ENCODE results near the gene GALR1.

GALR1 gene

DNA sequence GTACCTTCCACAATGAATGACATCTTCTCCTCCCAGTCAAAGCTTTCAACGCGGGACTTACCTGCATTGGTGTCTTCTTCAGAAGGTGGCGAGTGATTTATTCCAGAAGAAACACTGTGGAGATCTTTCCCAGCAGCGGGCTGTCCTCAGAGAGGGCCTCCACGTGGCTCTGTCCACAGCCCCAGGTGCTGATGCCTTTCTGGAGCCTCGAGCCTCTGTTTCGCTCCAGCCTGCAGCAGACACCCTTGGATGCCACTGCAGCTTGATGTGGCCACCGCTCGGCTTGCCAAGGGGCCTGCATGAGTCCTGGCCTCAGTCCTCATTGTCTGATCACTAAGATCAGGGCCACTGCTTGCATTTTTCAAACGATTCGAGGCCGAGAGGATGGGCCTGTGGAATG, 46.6 kb upstream of the GALR1 start:
- H4K20me1 ChIP-seq (ENCODE audit: insufficient read depth, low read length), result no peaks in the 10 kb centered on the region
- H3F3A ChIP-seq (ENCODE audit: insufficient read depth, low read length), result no peaks in the 10 kb centered on the region

DNA sequence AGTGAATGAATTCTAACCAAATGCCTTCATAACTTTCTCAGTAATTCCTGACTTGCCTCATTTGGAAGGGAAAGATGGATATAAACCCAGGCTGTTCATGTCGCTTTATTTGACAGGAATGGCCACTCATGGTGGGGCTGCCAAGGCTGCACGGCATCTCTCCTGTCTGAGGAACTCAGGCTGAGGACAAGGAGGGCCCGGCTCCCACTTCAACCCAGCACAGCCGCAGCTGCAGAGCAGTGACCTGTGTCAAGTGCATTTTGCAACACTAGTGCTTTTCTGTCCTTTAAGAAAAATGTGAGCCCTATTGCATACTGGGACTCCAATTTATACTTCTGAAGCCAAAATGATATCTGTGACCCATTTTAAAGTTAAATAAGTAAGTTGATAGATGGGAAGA, 45.8 kb upstream of the GALR1 start:
- TF ChIP-seq EZH2 (optimal IDR thresholded peaks at IDR 0.05; ENCODE audit: low read depth, low read length) (no peak), EZH2phosphoT487 (IDR thresholded peaks at IDR 0.05; ENCODE audit: low read length) (no peak)
- TF ChIP-seq, protein P1, sequence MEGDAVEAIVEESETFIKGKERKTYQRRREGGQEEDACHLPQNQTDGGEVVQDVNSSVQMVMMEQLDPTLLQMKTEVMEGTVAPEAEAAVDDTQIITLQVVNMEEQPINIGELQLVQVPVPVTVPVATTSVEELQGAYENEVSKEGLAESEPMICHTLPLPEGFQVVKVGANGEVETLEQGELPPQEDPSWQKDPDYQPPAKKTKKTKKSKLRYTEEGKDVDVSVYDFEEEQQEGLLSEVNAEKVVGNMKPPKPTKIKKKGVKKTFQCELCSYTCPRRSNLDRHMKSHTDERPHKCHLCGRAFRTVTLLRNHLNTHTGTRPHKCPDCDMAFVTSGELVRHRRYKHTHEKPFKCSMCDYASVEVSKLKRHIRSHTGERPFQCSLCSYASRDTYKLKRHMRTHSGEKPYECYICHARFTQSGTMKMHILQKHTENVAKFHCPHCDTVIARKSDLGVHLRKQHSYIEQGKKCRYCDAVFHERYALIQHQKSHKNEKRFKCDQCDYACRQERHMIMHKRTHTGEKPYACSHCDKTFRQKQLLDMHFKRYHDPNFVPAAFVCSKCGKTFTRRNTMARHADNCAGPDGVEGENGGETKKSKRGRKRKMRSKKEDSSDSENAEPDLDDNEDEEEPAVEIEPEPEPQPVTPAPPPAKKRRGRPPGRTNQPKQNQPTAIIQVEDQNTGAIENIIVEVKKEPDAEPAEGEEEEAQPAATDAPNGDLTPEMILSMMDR (IDR thresholded peaks at IDR 0.05; ENCODE audit: low read length), result no peak
- no peaks in the 10 kb centered on the region for H3K9me2 ChIP-seq (replicated peaks; ENCODE audit: insufficient read depth, low read length)
- no peak overlapping the region for H2AFZ ChIP-seq (ENCODE audit: low read length)
- no peaks in the 10 kb centered on the region for H3F3A ChIP-seq (ENCODE audit: insufficient read depth, low read length)
- H3K79me2 ChIP-seq (ENCODE audit: low read length), result no peaks in the 10 kb centered on the region
- no peak for DNase-seq
- H3K27ac ChIP-seq (ENCODE audit: low read length), result no peak overlapping the region
- H3K4me2 ChIP-seq (ENCODE audit: low read depth, low read length), result no peak overlapping the region
- no peaks in the 10 kb centered on the region for H3K27me3 ChIP-seq (replicated peaks; ENCODE audit: insufficient read depth, low read length)
- no peaks in the 10 kb centered on the region for H3K36me3 ChIP-seq (replicated peaks; ENCODE audit: insufficient read depth, low read length)
- H3K4me1 ChIP-seq (ENCODE audit: low read length), result no peaks in the 10 kb centered on the region
- H3K4me3 ChIP-seq (ENCODE audit: low read length), result no peak overlapping the region
- no peak overlapping the region for H3K9ac ChIP-seq (ENCODE audit: low read length)
- no peaks in the 10 kb centered on the region for H4K20me1 ChIP-seq (ENCODE audit: insufficient read depth, low read length)
- no peaks in the 10 kb centered on the region for H3K9me3 ChIP-seq (replicated peaks; ENCODE audit: insufficient read depth, low read length)

More for the DNA sequence above, 46.6 kb upstream of the GALR1 start:
- Histone ChIP-seq H3K36me3 (replicated peaks; ENCODE audit: insufficient read depth, low read length) (no peaks in the 10 kb centered on the region), H3K27ac (ENCODE audit: low read length) (no peak overlapping the region), H2AFZ (ENCODE audit: low read length) (no peak overlapping the region), H3K79me2 (ENCODE audit: low read length) (no peaks in the 10 kb centered on the region), H3K4me2 (ENCODE audit: low read depth, low read length) (no peak overlapping the region), H3K4me3 (ENCODE audit: low read length) (no peak overlapping the region), H3K27me3 (replicated peaks; ENCODE audit: insufficient read depth, low read length) (no peaks in the 10 kb centered on the region), H3K9me2 (replicated peaks; ENCODE audit: insufficient read depth, low read length) (no peaks in the 10 kb centered on the region), H3K9ac (ENCODE audit: low read length) (no peak overlapping the region), H3K4me1 (ENCODE audit: low read length) (no peaks in the 10 kb centered on the region), H3K9me3 (replicated peaks; ENCODE audit: insufficient read depth, low read length) (no peaks in the 10 kb centered on the region)
- TF ChIP-seq EZH2 (optimal IDR thresholded peaks at IDR 0.05; ENCODE audit: low read depth, low read length), result no peak
- TF ChIP-seq, protein P1 (IDR thresholded peaks at IDR 0.05; ENCODE audit: low read length), result no peak
- TF ChIP-seq EZH2phosphoT487 (IDR thresholded peaks at IDR 0.05; ENCODE audit: low read length), result no peak
- no peak for DNase-seq

DNA sequence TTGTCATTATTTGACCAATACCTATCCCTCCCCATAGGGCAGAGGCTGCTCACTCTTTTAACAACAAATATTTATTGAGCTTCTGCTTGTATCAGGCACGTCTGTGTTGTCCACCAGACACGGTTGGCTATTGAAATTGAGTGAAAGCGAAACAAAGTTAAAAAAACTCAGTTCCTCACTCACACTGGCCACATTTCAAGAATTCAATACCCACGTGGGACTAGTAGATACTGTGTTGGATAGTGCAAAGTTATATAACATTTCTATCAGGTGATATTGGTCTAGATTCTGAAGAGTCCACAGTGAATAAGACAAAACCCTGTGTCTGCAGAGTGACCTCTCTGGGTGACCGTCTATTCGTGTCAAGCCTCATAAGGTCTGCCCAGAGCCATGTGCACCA, 43.9 kb upstream of the GALR1 start:
- Histone ChIP-seq H2AFZ (ENCODE audit: low read length) (no peak overlapping the region), H3K36me3 (replicated peaks; ENCODE audit: insufficient read depth, low read length) (no peaks in the 10 kb centered on the region), H3K27me3 (replicated peaks; ENCODE audit: insufficient read depth, low read length) (no peaks in the 10 kb centered on the region), H3K9me2 (replicated peaks; ENCODE audit: insufficient read depth, low read length) (no peaks in the 10 kb centered on the region), H3K79me2 (ENCODE audit: low read length) (no peaks in the 10 kb centered on the region), H3K9me3 (replicated peaks; ENCODE audit: insufficient read depth, low read length) (no peaks in the 10 kb centered on the region), H3K4me1 (ENCODE audit: low read length) (no peaks in the 10 kb centered on the region), H3K4me2 (ENCODE audit: low read depth, low read length) (no peak overlapping the region), H3K27ac (ENCODE audit: low read length) (no peak overlapping the region), H3K4me3 (ENCODE audit: low read length) (no peak overlapping the region), H3K9ac (ENCODE audit: low read length) (no peak overlapping the region), H3F3A (ENCODE audit: insufficient read depth, low read length) (no peaks in the 10 kb centered on the region), H4K20me1 (ENCODE audit: insufficient read depth, low read length) (no peaks in the 10 kb centered on the region)
- no peak for DNase-seq
- TF ChIP-seq, protein P1 (IDR thresholded peaks at IDR 0.05; ENCODE audit: low read length), result no peak
- TF ChIP-seq EZH2phosphoT487 (IDR thresholded peaks at IDR 0.05; ENCODE audit: low read length), result no peak
- TF ChIP-seq EZH2 (optimal IDR thresholded peaks at IDR 0.05; ENCODE audit: low read depth, low read length), result no peak
